Measurements from ENCODE around the gene ENTR1. TPM values are rescaled to one million over a fixed set of nuclear protein-coding genes. Genes with fewer than 3 reads are reported as not detected.

Gene ENTR1
- total and polyA plus RNA-seq, 2 of the 4 experiments (the other 2 are of a cell fraction), result 14.5 to 37.3 TPM

- peaks cover 13% of the 10 kb centered on the region; the same call in 1 of the 2 replicates for H3K9me1 ChIP-seq (ENCODE audit: insufficient read depth, low read length)
- peak overlapping the region; percentile 98 for H2AK9ac ChIP-seq (replicated peaks; ENCODE audit: low read depth, low read length, poor library complexity)
- peaks cover 36% of the 10 kb centered on the region for H4K20me1 ChIP-seq (ENCODE audit: insufficient read depth, low read length)
- H2BK20ac ChIP-seq (ENCODE audit: low read depth, low read length), result no peak overlapping the region
- peaks cover 46% of the 10 kb centered on the region for H3K36me3 ChIP-seq (ENCODE audit: control insufficient read depth, insufficient read depth, low read length)
- no peaks in the 10 kb centered on the region for H3K9me3 ChIP-seq (ENCODE audit: control insufficient read depth, insufficient read depth, low read length)
- ChIA-PET CTCF (no interaction called here), POLR2A (ENCODE audit: unreplicated experiment) (no interaction called here)
- H4K8ac ChIP-seq (ENCODE audit: low read depth in 2 of 2, low read length in 2 of 2), result no peak overlapping the region; a peak in 1 of 4 replicates
- H3K56ac ChIP-seq (ENCODE audit: extremely low read depth, insufficient read depth, low read length), result peak overlapping the region; percentile 34; the same call in 1 of the 2 replicates
- H2BK15ac ChIP-seq (ENCODE audit: low read depth, low read length), result no peak overlapping the region
- H3K79me1 ChIP-seq (ENCODE audit: low read depth in 1 of 2, low read length in 2 of 2), result peaks cover 19 to 71% of the 10 kb centered on the region in 2 experiments
- peak overlapping the region; percentile 81 for H3K9ac ChIP-seq (ENCODE audit: low read depth, low read length)
- H3K4me3 ChIP-seq (ENCODE audit: insufficient read depth, low read depth, low read length), result peak overlapping the region; percentile 88
- H2BK120ac ChIP-seq (ENCODE audit: low read depth, low read length), result no peak overlapping the region
- H3K27ac ChIP-seq (ENCODE audit: insufficient read depth, low read length), result peak overlapping the region; percentile 85
- peaks cover 12% of the 10 kb centered on the region for H3K4me1 ChIP-seq (ENCODE audit: control insufficient read depth, insufficient read depth, low read length)
- no peak overlapping the region for H3K4ac ChIP-seq (ENCODE audit: low read depth, low read length)
- H2BK5ac ChIP-seq (ENCODE audit: low read depth, low read length, poor library complexity, severe bottlenecking), result no peak overlapping the region
- DNase-seq (no peak), ATAC-seq (ENCODE audit: low read depth) (no peak)
- H3K18ac ChIP-seq (ENCODE audit: low read depth, low read length), result no peak overlapping the region
- no peaks in the 10 kb centered on the region for H3K27me3 ChIP-seq (ENCODE audit: control insufficient read depth, insufficient read depth, low read length)
- in situ Hi-C loops (cut with MboI; ENCODE audit: low sequenced_read_pairs), result no loop called here
- H2AK5ac ChIP-seq (ENCODE audit: low read depth, low read length), result peak overlapping the region; percentile 70; the same call in 1 of the 2 replicates
- intact Hi-C loops (cut with micrococcal nuclease), result no loop called here
- dilution Hi-C loops (cut with HindIII; ENCODE audit: low sequenced_read_pairs, unreplicated experiment), result no loop called here
- BruUV-seq (replicated peaks), result TSS peak; percentile 55
- H3K23ac ChIP-seq (ENCODE audit: low read depth, low read length), result peak overlapping the region; percentile 72; the same call in 1 of the 2 replicates
- H3K14ac ChIP-seq (replicated peaks; ENCODE audit: low read depth, low read length), result no peak overlapping the region
- no peak overlapping the region for H4K5ac ChIP-seq (ENCODE audit: low read depth, low read length)
- TF ChIP-seq MAFK (IDR thresholded peaks at IDR 0.05; ENCODE audit: low read depth, low read length) (no peak), RFX5 (IDR thresholded peaks at IDR 0.05; ENCODE audit: low read depth, low read length) (no peak), POLR2A (IDR thresholded peaks at IDR 0.05; ENCODE audit: low read depth, low read length) (no peak; the same call in 1 of the 2 replicates), RCOR1 (IDR thresholded peaks at IDR 0.05; ENCODE audit: insufficient replicate concordance, low read length) (no peak), CTCF (conservative IDR thresholded peaks at IDR 0.05; ENCODE audit: low read depth, low read length) (no peak), BHLHE40 (IDR thresholded peaks at IDR 0.05; ENCODE audit: low read depth, low read length) (no peak), CEBPB (IDR thresholded peaks at IDR 0.05; ENCODE audit: low read depth, low read length) (no peak), MAZ (IDR thresholded peaks at IDR 0.05; ENCODE audit: borderline replicate concordance, low read depth, low read length) (no peak), MXI1 (IDR thresholded peaks at IDR 0.05; ENCODE audit: borderline replicate concordance, low read depth, low read length) (no peak), USF2 (IDR thresholded peaks at IDR 0.05; ENCODE audit: low read depth, low read length) (no peak), RAD21 (IDR thresholded peaks at IDR 0.05; ENCODE audit: low read length) (no peak), SMC3 (IDR thresholded peaks at IDR 0.05; ENCODE audit: low read depth, low read length) (no peak), NFE2L2 (IDR thresholded peaks at IDR 0.05; ENCODE audit: low read depth, low read length) (no peak), CHD1 (IDR thresholded peaks at IDR 0.05; ENCODE audit: low read depth, low read length) (no peak), ELK1 (IDR thresholded peaks at IDR 0.05; ENCODE audit: borderline replicate concordance, low read depth, low read length) (no peak), FOS (IDR thresholded peaks at IDR 0.05; ENCODE audit: low read depth, low read length) (no peak)
- H4K91ac ChIP-seq (ENCODE audit: insufficient read depth, low read depth, low read length), result no peak overlapping the region
- WGBS, 2 experiments (ENCODE audit: extremely low coverage in 2 of 2, insufficient read length in 1 of 2), result 61% methylated on average over 3 of the region's 4 CpGs; no CpG with 5 or more reads in 1 of the 2 experiments
- H3K4me2 ChIP-seq (ENCODE audit: low read depth, low read length), result peak overlapping the region; percentile 100
- peak overlapping the region; percentile 8 for H2AFZ ChIP-seq (replicated peaks; ENCODE audit: low read length, poor library complexity)
Observed at GRCh38 chr9:136411378-136411777, 964 bp upstream of the ENTR1 start.

Measured in IMR-90 (cell line).